K562 (cell line): Measurements from ENCODE around the gene PCDH8. TPM values are rescaled to one million over a fixed set of nuclear protein-coding genes. Genes with fewer than 3 reads are reported as not detected.

ENCODE experiments used
- ATAC-seq: fragments of 200-7000 bp; cut with Tn5 transposase; 3 replicates; pipeline ENCODE4 v1.9.1; 2020; ENCODE audit warnings: moderate library complexity
- BruUV-seq: library from RNA; stranded (reverse); fragments of 400-500 nt; replicated peaks from 2 replicates; lab custom pipeline; 2021; lab: Mats Ljungman, UMichigan
- CTCF ChIA-PET: fragments of 300-600 bp; formaldehyde crosslinking; extraction: SDS; loops from one replicate; lab custom pipeline; 2021; ENCODE audit warnings: low intra/inter-chr PET ratio; lab: Yijun Ruan, JAX
- POLR2A ChIA-PET: fragments of 300-600, 350-650 bp; sonication (Branson Sonifier 250); formaldehyde crosslinking; extraction: SDS; loops from one replicate; lab custom pipeline; 2021; ENCODE audit warnings: antibody characterized with exemption, inconsistent platforms; lab: Yijun Ruan, JAX
- DNase-seq, 4 experiments: peaks; one replicate each; pipeline versions ENCODE4 v3.0.0 to v3.0.0-alpha.2; 2011 to 2018; ENCODE audit warnings: low spot score in 3 of 4, mixed read lengths in 3 of 4; ENCODE audit errors: extremely low read depth in 1 of 4
- FAIRE-seq: peaks from 2 replicates; lab custom pipeline; 2011; peaks lifted over from hg19 to GRCh38; lab: Jason Lieb, UNC
- H2AFZ ChIP-seq: 2 replicates; pipeline ENCODE4 v1.6.0; 2011; ENCODE audit warnings: low read depth, low read length, control low read depth, inconsistent platforms
- H3K27ac ChIP-seq: fragments of 200-600 bp; 3 replicates; pipeline ENCODE4 v1.8.0; 2011; ENCODE audit warnings: low read depth, mild to moderate bottlenecking, control low read depth, inconsistent platforms, low read length, moderate library complexity, mixed read lengths; ENCODE audit errors: extremely low read depth
- H3K27me3 ChIP-seq, 2 experiments: fragments of 300-600 bp in 1 of 2; 2 replicates in 1 of 2; 3 replicates in 1 of 2; pipeline versions ENCODE4 v1.6.0 to v1.8.0; 2011; ENCODE audit warnings: inconsistent platforms in 2 of 2, low read length in 2 of 2, mild to moderate bottlenecking in 1 of 2, mixed read lengths in 1 of 2, moderate library complexity in 1 of 2; ENCODE audit not compliant: control insufficient read depth in 2 of 2, insufficient read depth in 2 of 2
- H3K36me3 ChIP-seq: fragments of 300-600 bp; 3 replicates; pipeline ENCODE4 v1.8.0; 2011; ENCODE audit warnings: mild to moderate bottlenecking, low read length, inconsistent platforms; ENCODE audit not compliant: control insufficient read depth, insufficient read depth
- H3K4me1 ChIP-seq, 2 experiments: fragments of 200-600 bp in 1 of 2; replicated peaks in 1 of 2; 2 replicates in 1 of 2; 3 replicates in 1 of 2; pipeline versions ENCODE4 v1.5.1 to v1.8.0; 2011; ENCODE audit warnings: inconsistent platforms in 2 of 2, low read length in 2 of 2, mild to moderate bottlenecking in 1 of 2, mixed read lengths in 1 of 2, moderate library complexity in 1 of 2; ENCODE audit not compliant: control insufficient read depth in 2 of 2, insufficient read depth in 2 of 2
- H3K4me2 ChIP-seq: 2 replicates; pipeline ENCODE4 v1.6.1; 2011; ENCODE audit warnings: low read length, control low read depth, inconsistent platforms, mixed read lengths; ENCODE audit not compliant: insufficient read depth
- H3K4me3 ChIP-seq: fragments of 200-600 bp; sonication (generic), shearing (Covaris generic); 2 replicates; pipeline ENCODE4 v1.5.1; 2016; ENCODE audit warnings: control low read depth, inconsistent platforms
- H3K79me2 ChIP-seq: fragments of 200-600 bp; 3 replicates; pipeline ENCODE4 v1.8.0; 2011; ENCODE audit warnings: low read length, inconsistent platforms; ENCODE audit not compliant: control insufficient read depth, insufficient read depth
- H3K9ac ChIP-seq, 2 experiments: 2 replicates each; pipeline versions ENCODE4 v1.6.0 to v1.6.1; 2011; ENCODE audit warnings: low read depth in 2 of 2, low read length in 2 of 2, control low read depth in 1 of 2, inconsistent platforms in 1 of 2, mild to moderate bottlenecking in 1 of 2, mixed read lengths in 1 of 2; ENCODE audit not compliant: insufficient read depth in 1 of 2
- H3K9me1 ChIP-seq: one replicate; pipeline ENCODE4 v1.6.0; 2011; ENCODE audit warnings: inconsistent platforms, mild to moderate bottlenecking, low read length, moderate library complexity; ENCODE audit not compliant: control insufficient read depth, insufficient read depth
- H3K9me3 ChIP-seq: replicated peaks from 2 replicates; pipeline ENCODE4 v1.5.1; 2011; ENCODE audit warnings: low read depth, low read length, inconsistent platforms; ENCODE audit not compliant: control insufficient read depth, insufficient read depth
- H4K20me1 ChIP-seq: replicated peaks from 2 replicates; pipeline ENCODE4 v1.6.1; 2011; ENCODE audit warnings: low read length, inconsistent platforms, mixed read lengths; ENCODE audit not compliant: control insufficient read depth, insufficient read depth
- FOS ChIP-seq: IDR thresholded peaks from 3 replicates; pipeline ENCODE4 v1.6.1; 2011; ENCODE audit not compliant: insufficient read length; ENCODE audit errors: extremely low read depth
- MAFK ChIP-seq: IDR thresholded peaks from 2 replicates; pipeline ENCODE4 v1.6.1; 2011; ENCODE audit warnings: low read length, improper control_type of control experiment
- MECOM ChIP-seq: fragments of 250-450 bp; sonication (Bioruptor Pico); IDR thresholded peaks from 2 replicates; pipeline ENCODE4 v1.8.0; 2022; ENCODE audit warnings: inconsistent platforms
- MYC ChIP-seq, 2 experiments: fragments of 250-450 bp in 1 of 2; sonication (Bioruptor Pico) in 1 of 2; IDR thresholded peaks; 2 replicates each; pipeline versions ENCODE4 v1.5.1 to v1.6.1; 2012 to 2021; ENCODE audit warnings: low read depth in 2 of 2, borderline replicate concordance in 1 of 2, improper control_type of control experiment in 1 of 2, low read length in 1 of 2, mild to moderate bottlenecking in 1 of 2, moderate library complexity in 1 of 2
- NFYB ChIP-seq: IDR thresholded peaks from 2 replicates; pipeline ENCODE4 v1.6.1; 2011; ENCODE audit warnings: mild to moderate bottlenecking, moderate library complexity; ENCODE audit not compliant: insufficient read length; ENCODE audit errors: extremely low read depth
- SMARCB1 ChIP-seq: IDR thresholded peaks from 2 replicates; pipeline ENCODE4 v1.6.1; 2011; ENCODE audit warnings: improper control_type of control experiment, low read depth; ENCODE audit not compliant: insufficient read length
- TFAM ChIP-seq: fragments of 250-450 bp; sonication (Bioruptor Pico); conservative IDR thresholded peaks from 2 replicates; pipeline ENCODE4 v1.5.0; 2021; ENCODE audit warnings: mild to moderate bottlenecking, moderate library complexity
- UBTF ChIP-seq, 2 experiments: IDR thresholded peaks; 2 replicates each; pipeline ENCODE4 v1.6.1; 2012; ENCODE audit warnings: improper control_type of control experiment in 2 of 2, low read depth in 2 of 2, low read length in 2 of 2, borderline replicate concordance in 1 of 2
- ZNF398 ChIP-seq: fragments of 250-450 bp; sonication (Bioruptor Pico); IDR thresholded peaks from 2 replicates; pipeline ENCODE4 v1.8.0; 2021; ENCODE audit warnings: moderate library complexity, mild to moderate bottlenecking, inconsistent platforms
- ZNF785 ChIP-seq: fragments of 250-450 bp; sonication (Bioruptor Pico); IDR thresholded peaks from 2 replicates; pipeline ENCODE4 v1.4.0; 2020; ENCODE audit warnings: mild to moderate bottlenecking
- WGBS: fragments of 100-300 bp; shearing (Covaris generic); methylation state at CpG from one replicate; pipeline ENCODE4 v1.1.6; 2016; ENCODE audit warnings: low coverage, mixed read lengths; ENCODE audit not compliant: insufficient coverage; ENCODE audit errors: missing lambda C conversion rate; 5-methylcytosine and 5-hydroxymethylcytosine counted together
- in situ Hi-C: fragments of 300-500 bp; cut with MboI; formaldehyde crosslinking; loops from 4 replicates; pipeline ENCODE4 v1.15.0; 2018; ENCODE audit warnings: inconsistent platforms, mixed read lengths
- intact Hi-C: fragments of 100-400 bp; cut with micrococcal nuclease; formaldehyde crosslinking; loops from 2 replicates; pipeline ENCODE4 v1.14.2; 2022
- polyA plus RNA-seq, 8 experiments: library from polyadenylated mRNA; depleted of rRNA in 4 of 8; stranded (reverse) in 5 of 8; unstranded in 3 of 8; fragments of >200 nt; fragmentation: Nextera tagmentation in 2 of 8; fragmentation: Illumina TruSeq in 1 of 8; extraction: Ambion mirVana in 2 of 8; extraction: Trizol in 1 of 8; gene quantifications; 2 replicates each; pipeline versions ENCODE4 v1.2.1 to v1.2.3, GENCODE V29; 2011 to 2014; ENCODE audit warnings: inconsistent platforms in 1 of 8, missing spikeins in 1 of 8
- total RNA-seq, 7 experiments: library from RNA; depleted of rRNA in 6 of 7; stranded (reverse); fragments of >200 nt in 6 of 7; fragmentation: Illumina TruSeq in 2 of 7; extraction: Trizol in 2 of 7; gene quantifications; 2 replicates each; pipeline versions ENCODE4 v1.2.1 to v1.2.3, GENCODE V29; 2011 to 2021; ENCODE audit warnings: low replicate concordance in 1 of 7

PCDH8 gene
- total and polyA plus RNA-seq, 9 of the 15 experiments (the other 6 are each of a cell fraction or from before 2014, with no cell fraction given), result not detected

GRCh38 chr13:52844836-52845235 is 3.6 kb downstream of the PCDH8 start (continued):
- no peak for TF ChIP-seq UBTF (IDR thresholded peaks at IDR 0.05; ENCODE audit: borderline replicate concordance in 1 of 2, low read depth in 2 of 2, low read length in 2 of 2)

- Histone ChIP-seq H3K79me2 (no peaks in the 10 kb centered on the region), H3K4me3 (no peak overlapping the region), H3K9me1 (no peaks in the 10 kb centered on the region), H3K9ac (no peak overlapping the region), H2AFZ (no peak overlapping the region), H3K27ac (no peak overlapping the region), H3K4me1 (no peaks in the 10 kb centered on the region), H4K20me1 (no peaks in the 10 kb centered on the region), H3K9me3 (no peaks in the 10 kb centered on the region), H3K27me3 (0 out of 5 replicates have a peak, but pooled peaks cover 0 to 4% of the 10 kb centered on the region in 2 experiments), H3K36me3 (no peaks in the 10 kb centered on the region), H3K4me2 (no peak overlapping the region)
- ATAC-seq (no peak), FAIRE-seq (no peak), DNase-seq (no peak)
- no TSS peak for BruUV-seq
- 0% methylated on average over 9 of the region's 10 CpGs for WGBS
- CTCF ChIA-PET, result no interaction called here
- in situ Hi-C loops (no loop called here), intact Hi-C loops (no loop called here)
- POLR2A ChIA-PET, result no interaction called here
- TF ChIP-seq NFYB (no peak), MAFK (no peak), FOS (no peak), MECOM (CRISPR knock-in tag) (no peak), ZNF785 (no peak), ZNF398 (CRISPR knock-in tag) (no peak), MYC (IDR thresholded peaks at IDR 0.05; ENCODE audit: low read depth, low read length) (no peak), MYC (CRISPR knock-in tag; IDR thresholded peaks at IDR 0.05; ENCODE audit: borderline replicate concordance, low read depth) (no peak), SMARCB1 (no peak), TFAM (CRISPR knock-in tag) (no peak)
These were observed 6.0 kb downstream of the PCDH8 start for GRCh38 chr13:52842441-52842840.
